GM06990 (cell line): Measurements from ENCODE around the gene CPLX1.

Experiments
- DNase-seq: peaks from one replicate; pipeline ENCODE4 v3.0.0-alpha.2; 2011; ENCODE audit not compliant: insufficient read length; ENCODE audit errors: extremely low read depth
- H3K27me3 ChIP-seq: replicated peaks from 2 replicates; pipeline ENCODE4 v1.6.0; 2011; ENCODE audit warnings: low read length; ENCODE audit not compliant: control insufficient read depth, insufficient read depth
- H3K36me3 ChIP-seq: 2 replicates; pipeline ENCODE4 v1.5.1; 2011; ENCODE audit warnings: low read length; ENCODE audit not compliant: control insufficient read depth, insufficient read depth
- H3K4me3 ChIP-seq: replicated peaks from 2 replicates; pipeline ENCODE4 v1.5.1; 2011; ENCODE audit warnings: low read depth, mild to moderate bottlenecking, control low read depth, low read length
- TF ChIP-seq, protein P1 (sequence below): IDR thresholded peaks from 2 replicates; pipeline ENCODE4 v1.5.1; 2011; ENCODE audit warnings: low read length, control low read depth, mild to moderate bottlenecking, inconsistent platforms; ENCODE audit not compliant: insufficient read depth, poor library complexity, severe bottlenecking

CPLX1 gene

DNA sequence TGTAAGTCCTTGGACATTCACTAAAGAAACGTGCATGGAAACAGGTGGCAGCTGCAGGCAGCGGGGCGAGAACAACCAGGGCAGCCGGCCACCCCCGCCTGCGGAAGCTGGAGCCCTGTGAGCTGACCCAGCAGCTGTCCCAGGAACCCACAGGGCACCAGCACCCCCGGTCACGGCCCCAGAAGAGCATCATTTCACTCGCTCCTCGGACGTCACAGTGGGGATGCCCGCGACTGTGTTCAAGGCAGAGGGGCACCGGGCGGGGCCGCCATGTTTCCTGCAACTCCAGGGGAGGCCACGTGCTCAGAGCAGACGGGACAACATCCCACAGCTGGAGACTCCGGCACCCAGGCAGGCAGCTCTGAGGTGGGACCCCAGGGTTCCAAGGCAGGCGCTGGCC is 45.0 kb upstream of the CPLX1 start:
- Histone ChIP-seq H3K36me3 (peaks cover 48% of the 10 kb centered on the region), H3K27me3 (no peaks in the 10 kb centered on the region), H3K4me3 (no peak overlapping the region)
- DNase-seq, result no peak
- TF ChIP-seq, protein P1, sequence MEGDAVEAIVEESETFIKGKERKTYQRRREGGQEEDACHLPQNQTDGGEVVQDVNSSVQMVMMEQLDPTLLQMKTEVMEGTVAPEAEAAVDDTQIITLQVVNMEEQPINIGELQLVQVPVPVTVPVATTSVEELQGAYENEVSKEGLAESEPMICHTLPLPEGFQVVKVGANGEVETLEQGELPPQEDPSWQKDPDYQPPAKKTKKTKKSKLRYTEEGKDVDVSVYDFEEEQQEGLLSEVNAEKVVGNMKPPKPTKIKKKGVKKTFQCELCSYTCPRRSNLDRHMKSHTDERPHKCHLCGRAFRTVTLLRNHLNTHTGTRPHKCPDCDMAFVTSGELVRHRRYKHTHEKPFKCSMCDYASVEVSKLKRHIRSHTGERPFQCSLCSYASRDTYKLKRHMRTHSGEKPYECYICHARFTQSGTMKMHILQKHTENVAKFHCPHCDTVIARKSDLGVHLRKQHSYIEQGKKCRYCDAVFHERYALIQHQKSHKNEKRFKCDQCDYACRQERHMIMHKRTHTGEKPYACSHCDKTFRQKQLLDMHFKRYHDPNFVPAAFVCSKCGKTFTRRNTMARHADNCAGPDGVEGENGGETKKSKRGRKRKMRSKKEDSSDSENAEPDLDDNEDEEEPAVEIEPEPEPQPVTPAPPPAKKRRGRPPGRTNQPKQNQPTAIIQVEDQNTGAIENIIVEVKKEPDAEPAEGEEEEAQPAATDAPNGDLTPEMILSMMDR, result no peak

DNA sequence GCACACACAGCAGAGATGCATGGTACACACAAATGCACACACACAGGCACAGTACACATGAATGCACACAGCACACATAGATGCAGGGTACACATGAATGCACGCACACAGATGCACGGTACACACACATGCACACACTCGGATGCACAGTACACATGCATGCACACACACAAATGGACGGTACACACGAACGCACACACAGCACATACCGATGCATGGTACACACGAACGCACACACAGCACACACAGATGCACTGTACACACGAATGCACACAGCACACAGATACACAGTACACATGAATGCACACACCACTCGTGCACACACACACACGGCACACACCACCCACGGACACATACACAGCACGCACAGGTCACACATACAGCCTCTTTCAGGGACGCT is 43.8 kb upstream of the CPLX1 start:
- Histone ChIP-seq H3K27me3 (no peaks in the 10 kb centered on the region), H3K36me3 (peaks cover 48% of the 10 kb centered on the region), H3K4me3 (no peak overlapping the region)
- TF ChIP-seq, protein P1, result no peak
- no peak for DNase-seq

DNA sequence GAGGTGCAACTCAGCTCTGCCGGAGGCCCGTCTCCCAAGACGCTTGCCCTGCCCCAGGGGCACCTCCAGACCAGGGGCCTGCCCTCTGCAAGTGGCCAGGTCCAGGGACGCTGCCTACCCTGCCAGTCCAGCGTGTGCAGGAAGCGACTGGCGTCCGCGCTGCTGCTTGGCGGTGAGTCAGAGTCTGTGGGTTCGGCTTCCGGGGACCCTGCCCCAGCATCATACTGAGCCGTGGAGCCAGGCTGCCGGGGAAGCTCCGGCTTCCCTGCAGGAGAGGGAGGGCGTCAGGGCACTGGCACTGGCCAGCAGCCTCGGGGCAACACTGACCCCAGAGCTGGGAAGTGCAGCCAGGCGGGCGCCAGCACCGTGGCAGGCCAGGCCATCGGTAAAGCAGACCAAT is 42.5 kb upstream of the CPLX1 start:
- no peak overlapping the region for H3K4me3 ChIP-seq
- H3K27me3 ChIP-seq, result no peaks in the 10 kb centered on the region
- TF ChIP-seq, protein P1, result no peak
- peaks cover 50% of the 10 kb centered on the region for H3K36me3 ChIP-seq
- no peak for DNase-seq

DNA sequence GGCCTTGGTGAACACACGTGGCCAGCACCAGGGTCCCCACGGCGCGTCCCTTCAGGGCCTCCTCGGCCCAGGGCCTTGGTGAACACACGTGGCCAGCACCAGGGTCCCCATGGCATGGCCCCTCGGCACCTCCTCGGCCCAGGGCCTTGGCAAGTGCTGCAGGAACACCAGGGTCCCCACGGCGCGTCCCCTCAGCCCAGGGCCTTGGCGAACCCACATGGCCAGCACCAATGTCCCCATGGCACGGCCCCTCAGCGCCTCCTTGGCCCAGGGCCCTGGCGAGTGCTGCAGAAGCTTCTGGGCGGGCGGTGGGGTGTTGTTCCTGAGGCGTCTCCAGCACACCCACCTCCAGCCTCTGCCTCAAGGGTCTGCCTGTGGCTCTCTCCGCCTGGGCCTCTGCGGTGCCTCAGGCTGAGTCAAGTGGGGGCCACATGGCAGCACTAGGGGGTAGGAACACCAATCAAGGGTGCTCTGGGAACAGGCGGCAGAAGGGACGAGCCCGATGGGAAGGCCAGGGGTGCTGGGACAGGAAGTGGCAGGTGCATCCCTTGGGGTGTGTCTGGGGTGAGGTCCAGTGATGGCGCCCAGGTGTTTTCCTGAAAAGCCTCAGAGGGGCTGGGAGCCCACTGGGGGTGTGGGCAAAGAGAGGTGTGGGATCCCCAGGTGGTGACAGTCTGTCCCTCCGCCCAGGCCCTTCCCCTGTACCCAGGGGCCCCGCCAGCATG is 41.8 kb upstream of the CPLX1 start:
- no peak overlapping the region for H3K4me3 ChIP-seq
- H3K36me3 ChIP-seq, result peaks cover 50% of the 10 kb centered on the region
- TF ChIP-seq, protein P1, result no peak
- no peak for DNase-seq
- no peaks in the 10 kb centered on the region for H3K27me3 ChIP-seq

DNA sequence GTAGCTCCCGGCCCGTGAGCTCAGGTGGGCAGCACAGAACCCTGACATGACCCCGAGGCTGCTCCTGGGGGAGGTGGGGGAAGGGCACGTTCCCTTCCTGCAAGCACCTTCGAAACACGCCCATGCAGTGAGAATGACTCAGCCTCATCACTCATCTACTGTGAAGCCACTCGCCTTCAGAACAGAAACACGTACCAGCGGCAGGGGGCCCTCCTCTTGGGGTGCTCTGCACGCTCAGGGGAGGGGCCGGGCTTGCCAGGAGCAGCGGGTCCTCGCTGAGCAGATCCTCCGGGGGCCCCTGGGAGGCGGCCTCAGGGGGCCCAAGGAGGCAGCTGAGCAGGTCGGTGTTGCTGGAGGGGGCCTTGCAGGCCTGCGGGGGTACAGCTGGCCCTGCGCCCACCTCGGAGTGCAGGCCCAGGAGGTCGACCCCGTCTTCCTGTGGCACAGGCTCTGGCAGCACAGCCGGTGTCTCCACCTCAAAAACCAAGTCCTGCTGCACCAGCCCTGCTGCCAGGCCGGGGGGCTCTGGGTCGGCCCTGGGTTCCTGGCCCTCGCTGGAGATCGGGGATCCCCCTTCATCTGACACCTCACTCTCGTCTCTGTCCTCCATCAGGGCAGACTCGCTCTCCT is 40.9 kb upstream of the CPLX1 start:
- TF ChIP-seq, protein P1, result no peak
- DNase-seq, result no peak
- H3K4me3 ChIP-seq, result no peak overlapping the region
- H3K27me3 ChIP-seq, result no peaks in the 10 kb centered on the region
- H3K36me3 ChIP-seq, result peaks cover 46% of the 10 kb centered on the region
